GM12891 (cell line): ENCODE measurements around the gene ADGRL3. TPM values are rescaled to one million over a fixed set of nuclear protein-coding genes. Genes with fewer than 3 reads are reported as not detected.

ENCODE experiments used
- DNase-seq: peaks from one replicate; pipeline ENCODE4 v3.0.0; 2011; ENCODE audit warnings: low spot score; ENCODE audit not compliant: insufficient read length
- FAIRE-seq: peaks from 2 replicates; lab custom pipeline; 2011; peaks lifted over from hg19 to GRCh38; lab: Jason Lieb, UNC
- PAX5 ChIP-seq: IDR thresholded peaks from 2 replicates; pipeline ENCODE4 v1.6.1; 2011; ENCODE audit warnings: low read length, moderate library complexity, mild to moderate bottlenecking; ENCODE audit not compliant: insufficient read depth, severe bottlenecking
- POLR2A ChIP-seq: IDR thresholded peaks from 2 replicates; pipeline ENCODE4 v1.6.1; 2011; ENCODE audit warnings: low read depth, low read length, control low read depth
- POLR2AphosphoS5 ChIP-seq: IDR thresholded peaks from 2 replicates; pipeline ENCODE4 v1.6.1; 2011; ENCODE audit warnings: low read depth, low read length, control low read depth
- POU2F2 ChIP-seq: IDR thresholded peaks from 2 replicates; pipeline ENCODE4 v1.6.1; 2011; ENCODE audit warnings: low read depth, mild to moderate bottlenecking, control low read depth, low read length, moderate library complexity
- SPI1 ChIP-seq: IDR thresholded peaks from 2 replicates; pipeline ENCODE4 v1.6.1; 2011; ENCODE audit warnings: low read depth, low read length, control low read depth
- TAF1 ChIP-seq: IDR thresholded peaks from 2 replicates; pipeline ENCODE4 v1.6.1; 2011; ENCODE audit warnings: low read depth, low read length, control low read depth
- polyA plus RNA-seq: library from polyadenylated mRNA; unstranded; fragments of >200 nt; gene quantifications from one replicate; pipeline ENCODE4 v1.2.1, GENCODE V29; 2012; ENCODE audit warnings: low read depth, missing spikeins, inconsistent platforms; ENCODE audit not compliant: missing spikeins

ADGRL3 gene
- polyA plus RNA-seq, result not detected

GRCh38 chr4:61200187-61200915 is at the start of gene ADGRL3:
Gene ADGRL3 (plus strand): TSS chr4:61200326.
- TF ChIP-seq POLR2A (no peak), TAF1 (no peak), SPI1 (no peak), POLR2AphosphoS5 (no peak)
- FAIRE-seq (no peak), DNase-seq (peak; percentile 4)

- TF ChIP-seq POU2F2 (no peak), POLR2AphosphoS5 (no peak), POLR2A (no peak), SPI1 (no peak), PAX5 (no peak), TAF1 (no peak)
- DNase-seq, result no peak
- no peak for FAIRE-seq
Observed at GRCh38 chr4:61152433-61152832, 47.7 kb upstream of the ADGRL3 start.

- no peak for DNase-seq
- no peak for FAIRE-seq
- TF ChIP-seq POLR2A (no peak), SPI1 (no peak), PAX5 (no peak), POU2F2 (no peak), POLR2AphosphoS5 (no peak), TAF1 (no peak)
Observed at GRCh38 chr4:61160478-61160877, 39.6 kb upstream of the ADGRL3 start.

GRCh38 chr4:61162116-61162515 is 38.0 kb upstream of the ADGRL3 start:
- no peak for DNase-seq
- no peak for FAIRE-seq
- no peak for TF ChIP-seq PAX5
- TF ChIP-seq POLR2A, result no peak
- no peak for TF ChIP-seq SPI1
- no peak for TF ChIP-seq TAF1
- no peak for TF ChIP-seq POLR2AphosphoS5
- TF ChIP-seq POU2F2, result no peak

GRCh38 chr4:61173799-61174198 is 26.3 kb upstream of the ADGRL3 start:
- DNase-seq (no peak), FAIRE-seq (no peak)
- TF ChIP-seq POU2F2 (no peak), TAF1 (no peak), POLR2AphosphoS5 (no peak)

GRCh38 chr4:61175495-61175894 is 24.6 kb upstream of the ADGRL3 start:
- no peak for DNase-seq
- FAIRE-seq, result no peak
- TF ChIP-seq PAX5 (no peak), POLR2AphosphoS5 (no peak), POU2F2 (no peak), TAF1 (no peak), SPI1 (no peak), POLR2A (no peak)

GRCh38 chr4:61177367-61177766 is 22.8 kb upstream of the ADGRL3 start:
- DNase-seq (no peak), FAIRE-seq (no peak)
- no peak for TF ChIP-seq TAF1
- no peak for TF ChIP-seq SPI1
- TF ChIP-seq POU2F2, result no peak
- no peak for TF ChIP-seq POLR2A
- no peak for TF ChIP-seq PAX5
- no peak for TF ChIP-seq POLR2AphosphoS5

- no peak for TF ChIP-seq POLR2AphosphoS5
- no peak for TF ChIP-seq POLR2A
- TF ChIP-seq POU2F2, result no peak
- no peak for TF ChIP-seq TAF1
- TF ChIP-seq SPI1, result no peak
- no peak for TF ChIP-seq PAX5
- FAIRE-seq, result no peak
Observed at GRCh38 chr4:61180405-61180804, 19.7 kb upstream of the ADGRL3 start.

GRCh38 chr4:61182915-61183314 is 17.2 kb upstream of the ADGRL3 start:
- DNase-seq (no peak), FAIRE-seq (no peak)
- TF ChIP-seq SPI1 (no peak), POLR2AphosphoS5 (no peak), TAF1 (no peak), POU2F2 (no peak), PAX5 (no peak), POLR2A (no peak)

More at GRCh38 chr4:61180405-61180804, 19.7 kb upstream of the ADGRL3 start:
- no peak for DNase-seq

GRCh38 chr4:61185288-61185687 is 14.8 kb upstream of the ADGRL3 start:
- FAIRE-seq (no peak), DNase-seq (no peak)
- no peak for TF ChIP-seq POLR2A
- no peak for TF ChIP-seq POLR2AphosphoS5
- no peak for TF ChIP-seq TAF1
- TF ChIP-seq SPI1, result no peak
- no peak for TF ChIP-seq POU2F2
- TF ChIP-seq PAX5, result no peak

GRCh38 chr4:61192392-61192791 is 7.7 kb upstream of the ADGRL3 start:
- TF ChIP-seq POLR2AphosphoS5 (no peak), SPI1 (no peak), POU2F2 (no peak), PAX5 (no peak), POLR2A (no peak), TAF1 (no peak)
- no peak for FAIRE-seq
- DNase-seq, result no peak
